GM12872 (cell line): ENCODE measurements around the gene PHLDA3.

Experiments used
- CTCF ChIP-seq: IDR thresholded peaks from 3 replicates; pipeline ENCODE4 v1.5.1; 2011; ENCODE audit warnings: low read depth, mild to moderate bottlenecking, low read length, moderate library complexity; ENCODE audit not compliant: insufficient read depth

The PHLDA3 gene

GRCh38 chr1:201496296-201496690 is 27.3 kb upstream of the PHLDA3 start:
- TF ChIP-seq CTCF: no peak

GRCh38 chr1:201495551-201496295 is 26.7 kb upstream of the PHLDA3 start:
- no peak for TF ChIP-seq CTCF

GRCh38 chr1:201493757-201494617 is 25.0 kb upstream of the PHLDA3 start:
- no peak for TF ChIP-seq CTCF

GRCh38 chr1:201491896-201492511 is 23.0 kb upstream of the PHLDA3 start:
- TF ChIP-seq CTCF: no peak

GRCh38 chr1:201490708-201491131 is 21.7 kb upstream of the PHLDA3 start:
- TF ChIP-seq CTCF: no peak

GRCh38 chr1:201489643-201490261 is 20.8 kb upstream of the PHLDA3 start:
- TF ChIP-seq CTCF: no peak
